ENCODE results near the gene PRKCH.

- TF ChIP-seq CTCF (IDR thresholded peaks at IDR 0.05) (no peak), POLR2A (IDR thresholded peaks at IDR 0.05) (no peak)
These were observed 243.3 kb downstream of the PRKCH start for GRCh38 chr14:61564618-61565091.
